NB4 (cell line): ENCODE measurements around the gene ARHGAP27.
"Not testable (repeated sequence)": the region's sequence is repeated elsewhere in the genome, so short reads cannot be mapped to it uniquely, and the experiment has no call there.

Experiments used
- DNase-seq: peaks from one replicate; pipeline ENCODE4 v3.0.0; 2010; ENCODE audit warnings: low read depth
- H3K4me3 ChIP-seq: one replicate; pipeline ENCODE4 v1.5.1; 2011; ENCODE audit warnings: mild to moderate bottlenecking, low read depth, low read length, moderate library complexity
- MAX ChIP-seq: IDR thresholded peaks from 2 replicates; pipeline ENCODE4 v1.6.1; 2011; ENCODE audit warnings: low read depth, low read length
- MYC ChIP-seq: IDR thresholded peaks from 2 replicates; pipeline ENCODE4 v1.6.1; 2011; ENCODE audit warnings: low read depth, low read length
- POLR2A ChIP-seq: IDR thresholded peaks from 2 replicates; pipeline ENCODE4 v1.6.1; 2011; ENCODE audit warnings: mild to moderate bottlenecking; ENCODE audit not compliant: insufficient read length; ENCODE audit errors: extremely low read depth
- TF ChIP-seq, protein P1 (sequence below): IDR thresholded peaks from one replicate; pipeline ENCODE4 v1.5.1; 2012; ENCODE audit warnings: low read depth, low read length

The ARHGAP27 gene

DNA sequence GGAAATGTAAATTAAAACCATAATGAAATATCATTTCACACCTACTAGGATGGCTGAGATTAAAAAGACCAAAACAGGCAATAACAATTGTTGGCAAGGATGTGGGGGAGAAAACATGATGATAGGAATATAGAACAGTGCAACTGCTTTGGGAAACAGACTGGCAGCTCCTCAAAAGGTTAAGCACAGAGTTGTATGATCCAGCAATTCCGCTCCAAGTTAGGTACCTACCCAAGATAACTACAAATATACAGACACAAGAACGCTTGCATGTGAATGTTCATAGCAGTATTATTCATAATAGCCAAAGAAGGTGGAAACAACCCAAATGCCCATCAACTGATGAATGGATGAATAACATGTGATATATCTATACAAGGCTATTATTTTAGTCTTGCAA is 80.8 kb downstream of the ARHGAP27 start:
- DNase-seq = no peak
- TF ChIP-seq MYC (no peak), MAX (no peak)
- TF ChIP-seq, protein P1, sequence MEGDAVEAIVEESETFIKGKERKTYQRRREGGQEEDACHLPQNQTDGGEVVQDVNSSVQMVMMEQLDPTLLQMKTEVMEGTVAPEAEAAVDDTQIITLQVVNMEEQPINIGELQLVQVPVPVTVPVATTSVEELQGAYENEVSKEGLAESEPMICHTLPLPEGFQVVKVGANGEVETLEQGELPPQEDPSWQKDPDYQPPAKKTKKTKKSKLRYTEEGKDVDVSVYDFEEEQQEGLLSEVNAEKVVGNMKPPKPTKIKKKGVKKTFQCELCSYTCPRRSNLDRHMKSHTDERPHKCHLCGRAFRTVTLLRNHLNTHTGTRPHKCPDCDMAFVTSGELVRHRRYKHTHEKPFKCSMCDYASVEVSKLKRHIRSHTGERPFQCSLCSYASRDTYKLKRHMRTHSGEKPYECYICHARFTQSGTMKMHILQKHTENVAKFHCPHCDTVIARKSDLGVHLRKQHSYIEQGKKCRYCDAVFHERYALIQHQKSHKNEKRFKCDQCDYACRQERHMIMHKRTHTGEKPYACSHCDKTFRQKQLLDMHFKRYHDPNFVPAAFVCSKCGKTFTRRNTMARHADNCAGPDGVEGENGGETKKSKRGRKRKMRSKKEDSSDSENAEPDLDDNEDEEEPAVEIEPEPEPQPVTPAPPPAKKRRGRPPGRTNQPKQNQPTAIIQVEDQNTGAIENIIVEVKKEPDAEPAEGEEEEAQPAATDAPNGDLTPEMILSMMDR = no peak
- H3K4me3 ChIP-seq = no peak overlapping the region

- no peak for DNase-seq
- no peak overlapping the region for H3K4me3 ChIP-seq
- TF ChIP-seq, protein P1 = no peak
- no peak for TF ChIP-seq MAX
- TF ChIP-seq POLR2A = no peak
- TF ChIP-seq MYC = no peak
Measured at GRCh38 chr17:45347444-45347843, 85.2 kb downstream of the ARHGAP27 start.

- no peak overlapping the region for H3K4me3 ChIP-seq
- TF ChIP-seq MAX = no peak
- no peak for TF ChIP-seq POLR2A
- TF ChIP-seq, protein P1 = no peak
- TF ChIP-seq MYC = no peak
- no peak for DNase-seq
Measured at GRCh38 chr17:45346216-45347015, 86.3 kb downstream of the ARHGAP27 start.

GRCh38 chr17:45345554-45346215 is 87.0 kb downstream of the ARHGAP27 start:
- peak; percentile 52 for DNase-seq
- no peak for TF ChIP-seq POLR2A
- 0 out of 2 replicates have a peak, but pooled peaks have one; percentile 43 for TF ChIP-seq MYC
- no peak overlapping the region for H3K4me3 ChIP-seq

- no peak overlapping the region for H3K4me3 ChIP-seq
- TF ChIP-seq MAX (no peak), POLR2A (no peak)
- DNase-seq = no peak
Measured at GRCh38 chr17:45345246-45345553, 87.5 kb downstream of the ARHGAP27 start.

GRCh38 chr17:45343967-45344664 is 88.6 kb downstream of the ARHGAP27 start:
- DNase-seq, H3K4me3 ChIP-seq: not testable (repeated sequence)
